Epidermal melanocyte (primary cell): ENCODE data around the gene YWHAH.

Experiments used
- DNase-seq: peaks from one replicate; pipeline ENCODE4 v3.0.0; 2011; ENCODE audit warnings: low spot score; ENCODE audit not compliant: insufficient read length

YWHAH gene

GRCh38 chr22:31943978-31944699 is at the start of gene YWHAH:
TSS of gene YWHAH (plus strand) at chr22:31944535. CDS start at chr22:31944734, 199 bp downstream.
- DNase-seq = peak; percentile 87

DNA sequence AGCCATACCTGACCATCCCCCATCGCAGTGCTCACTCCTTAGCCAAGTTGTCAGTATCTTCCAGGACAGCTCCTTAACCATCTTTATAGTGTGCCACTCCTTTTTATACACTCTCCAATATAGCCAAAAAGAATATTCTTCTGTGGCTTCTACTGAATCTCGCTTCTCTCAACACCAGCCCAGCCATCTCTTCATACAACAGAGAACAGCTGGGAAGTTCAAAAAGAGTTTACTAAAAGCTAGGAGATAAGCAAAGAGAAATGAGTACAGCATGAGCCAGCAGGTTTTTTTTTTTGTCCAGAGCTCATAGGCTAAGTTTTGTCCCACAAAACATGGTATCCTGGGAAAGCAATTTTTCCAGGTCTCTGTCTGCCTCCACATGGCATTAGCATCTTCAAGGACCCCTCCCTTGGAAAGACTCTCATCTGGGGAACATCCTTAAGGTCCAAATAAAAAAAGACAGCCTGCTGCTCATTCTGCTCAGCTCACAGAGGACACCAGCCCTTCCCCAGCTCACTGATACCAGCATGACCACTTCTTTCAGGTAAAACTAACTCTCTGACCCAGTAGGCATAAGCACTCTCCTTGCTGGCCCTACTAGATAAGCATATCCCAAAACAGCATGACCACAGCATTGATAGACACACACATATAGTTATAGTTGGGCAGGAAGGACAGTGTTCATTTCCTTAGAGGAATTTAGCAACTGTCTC is 48.8 kb upstream of the YWHAH start:
- no peak for DNase-seq

DNA sequence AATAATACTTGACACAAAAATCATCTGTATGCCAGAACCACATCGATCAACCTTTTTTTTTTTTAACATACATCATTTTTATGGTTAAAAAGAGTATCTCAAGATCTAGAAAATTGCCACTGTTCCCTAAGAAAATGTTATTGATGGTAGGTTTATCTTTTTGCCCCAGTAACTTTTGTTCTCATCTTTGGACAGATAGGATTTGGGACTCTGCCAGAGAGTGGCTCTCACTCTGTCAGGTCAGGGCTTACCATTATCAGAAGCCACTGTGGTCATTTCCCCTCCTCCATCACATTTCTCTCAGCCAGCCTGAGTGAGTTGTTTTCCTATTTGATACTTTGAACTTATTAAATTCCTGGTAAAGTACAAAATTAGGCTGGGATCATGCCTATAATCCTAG is 47.9 kb upstream of the YWHAH start:
- no peak for DNase-seq

DNA sequence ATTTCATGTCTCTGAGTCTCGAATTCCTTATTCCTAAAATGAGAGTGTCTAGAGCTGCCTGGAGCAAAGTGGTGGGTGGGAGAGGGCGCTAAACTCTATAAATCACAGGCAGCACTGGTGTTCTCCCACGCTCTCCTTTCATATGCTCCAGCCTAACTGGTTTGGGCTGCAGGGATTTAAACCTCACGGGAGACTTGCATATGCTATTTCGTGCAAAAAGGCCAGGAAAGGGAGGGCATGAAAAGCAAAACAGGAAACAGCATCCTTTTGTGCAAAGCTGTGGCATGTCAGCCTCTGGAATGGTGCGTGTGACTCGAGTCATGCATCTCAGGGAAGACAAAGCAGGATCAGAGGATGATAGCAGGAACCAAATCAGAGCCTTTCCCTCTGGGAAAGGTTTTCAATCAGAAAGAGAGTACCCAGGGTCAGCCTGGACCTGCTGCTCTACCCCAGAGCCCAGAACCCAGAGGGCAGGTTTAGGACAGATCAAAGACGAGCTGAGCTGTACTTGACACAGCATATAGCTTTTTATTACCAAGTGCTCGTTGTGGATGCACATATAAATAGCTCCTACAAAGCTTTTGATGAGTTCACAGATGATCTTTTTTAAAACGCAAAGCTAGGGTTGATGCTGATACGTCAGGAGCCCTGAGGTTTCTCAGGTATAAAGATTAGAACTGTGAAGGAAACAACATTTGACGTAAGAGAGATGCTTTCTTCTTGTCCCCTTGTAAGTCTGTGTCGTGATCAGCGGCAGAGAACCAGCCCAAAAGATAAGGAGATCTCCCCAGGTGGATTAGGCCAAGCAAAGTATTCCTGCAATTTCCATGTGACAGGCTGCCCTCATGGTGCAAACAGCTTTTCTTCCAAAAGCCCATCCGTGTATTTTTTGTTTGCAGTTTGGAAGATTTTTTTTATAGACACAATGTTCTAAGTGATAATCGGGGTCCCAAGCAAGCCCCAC is 46.2 kb upstream of the YWHAH start:
- DNase-seq = peak; percentile 82

GRCh38 chr22:31898926-31899325 is 45.4 kb upstream of the YWHAH start:
- no peak for DNase-seq

DNA sequence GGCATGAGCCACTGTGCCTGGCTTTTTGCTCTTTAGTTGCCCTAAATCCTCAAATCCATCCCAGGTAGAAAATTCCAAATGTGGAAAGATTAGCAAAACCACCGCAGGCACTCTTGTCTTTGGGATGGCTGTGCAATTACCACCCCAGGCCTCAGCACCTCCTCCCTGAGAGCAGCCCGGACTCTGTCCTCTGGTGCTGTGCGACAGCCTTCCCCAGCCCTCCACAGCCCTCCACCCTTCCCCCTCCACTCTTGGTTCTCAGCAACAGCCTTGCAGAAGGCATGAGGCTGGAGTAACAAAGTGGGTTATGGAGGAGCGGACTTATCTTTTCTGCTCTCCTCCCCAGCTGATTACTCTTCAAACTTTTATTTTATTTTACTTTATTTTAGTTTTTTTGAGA is 44.7 kb upstream of the YWHAH start:
- no peak for DNase-seq

- no peak for DNase-seq
Observed at GRCh38 chr22:31901388-31902137, 42.8 kb upstream of the YWHAH start.

GRCh38 chr22:31904651-31905050 is 39.7 kb upstream of the YWHAH start:
- no peak for DNase-seq

- DNase-seq = no peak
Observed at GRCh38 chr22:31905356-31905755, 39.0 kb upstream of the YWHAH start.

DNA sequence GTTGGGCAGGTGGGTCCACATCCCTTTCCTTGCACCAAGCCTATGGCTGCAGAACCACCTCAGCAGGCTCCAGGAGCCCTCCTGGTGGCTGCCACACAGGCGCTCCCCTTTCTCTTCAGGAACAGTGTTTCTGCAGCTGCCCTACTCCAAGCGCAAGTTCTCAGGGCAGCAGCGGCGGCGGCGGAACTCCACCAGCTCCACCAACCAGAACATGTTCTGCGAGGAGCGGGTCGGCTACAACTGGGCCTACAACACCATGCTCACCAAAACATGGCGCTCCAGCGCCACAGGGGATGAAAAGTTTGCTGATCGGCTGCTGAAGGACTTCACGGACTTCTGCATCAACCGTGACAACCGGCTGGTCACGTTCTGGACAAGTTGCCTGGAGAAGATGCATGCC is 38.2 kb upstream of the YWHAH start:
- no peak for DNase-seq

- DNase-seq = no peak
Observed at GRCh38 chr22:31906569-31906968, 37.8 kb upstream of the YWHAH start.

DNA sequence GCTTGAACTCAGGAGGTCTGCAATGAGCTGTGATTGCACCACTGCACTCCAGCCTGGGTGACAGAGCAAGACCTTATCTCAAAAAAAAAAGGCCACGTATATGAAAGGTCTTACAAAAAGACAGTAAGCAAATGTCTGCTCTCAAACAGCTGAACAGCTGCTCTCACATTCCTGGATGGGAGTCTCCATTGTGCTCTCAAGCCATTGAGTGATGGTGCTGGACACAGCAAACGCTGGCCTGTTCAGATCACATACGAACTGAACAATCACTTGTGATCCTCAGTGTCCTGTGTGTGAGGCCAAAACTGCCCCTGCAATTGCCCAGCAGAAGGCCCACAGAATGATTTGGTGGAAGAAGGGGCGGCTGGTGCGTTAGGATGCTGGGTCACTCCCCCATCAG is 34.4 kb upstream of the YWHAH start:
- DNase-seq = no peak

- no peak for DNase-seq
Observed at GRCh38 chr22:31911565-31912406, 32.5 kb upstream of the YWHAH start.

- no peak for DNase-seq
Observed at GRCh38 chr22:31912407-31912743, 32.0 kb upstream of the YWHAH start.

DNA sequence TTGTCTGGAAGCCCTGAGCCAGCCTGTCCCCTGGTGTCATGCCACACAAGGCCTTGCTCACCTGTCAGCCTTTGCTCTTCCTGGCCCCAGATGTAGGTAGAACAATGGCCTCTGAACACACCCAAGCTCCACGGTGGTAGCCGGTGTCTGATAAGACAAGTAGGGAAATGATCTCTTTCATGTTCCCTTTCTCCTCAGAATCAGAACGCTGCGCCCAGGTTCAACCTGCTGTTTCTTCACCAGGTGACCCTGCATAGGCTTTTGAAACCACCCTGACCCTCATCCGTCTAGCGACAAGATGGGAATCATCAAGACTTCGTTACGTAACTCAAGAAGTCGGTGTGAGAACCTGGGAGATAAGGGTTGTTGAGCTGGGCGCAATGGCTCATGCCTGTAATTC is 28.7 kb upstream of the YWHAH start:
- DNase-seq = no peak

DNA sequence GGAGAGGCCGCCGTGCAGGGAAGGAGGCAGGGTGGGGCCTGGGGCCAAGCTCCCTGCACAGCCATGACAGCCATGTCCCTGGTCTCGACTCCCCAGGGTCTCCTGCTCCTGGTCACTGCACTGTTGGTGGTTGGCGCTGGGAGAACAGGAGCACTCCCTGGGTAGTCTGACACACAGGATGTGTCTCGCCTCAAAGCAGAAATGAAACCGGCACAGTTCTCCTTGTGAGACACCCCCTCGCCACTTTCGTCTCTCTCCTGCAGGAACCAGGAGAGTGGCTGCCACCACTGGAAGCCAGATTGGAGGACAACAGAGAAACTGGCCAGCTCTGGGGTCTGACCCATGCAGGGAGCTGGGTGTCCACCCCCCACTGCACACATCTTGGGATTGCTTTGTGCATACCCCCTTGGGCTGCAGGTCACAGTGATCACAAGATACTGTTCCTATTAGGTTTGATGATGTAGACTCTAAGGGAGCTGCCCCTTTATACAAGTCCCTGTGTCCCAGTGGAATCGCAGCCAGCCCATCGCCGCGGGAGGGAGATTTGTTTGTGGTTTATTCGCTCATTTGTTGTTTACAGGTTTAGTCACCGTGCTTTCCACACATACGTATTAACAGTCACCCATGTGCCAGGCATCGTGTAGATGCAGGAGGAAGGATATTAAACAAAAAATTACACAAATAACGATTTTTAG is 27.0 kb upstream of the YWHAH start:
- no peak for DNase-seq

GRCh38 chr22:31919730-31920129 is 24.6 kb upstream of the YWHAH start:
- no peak for DNase-seq

DNA sequence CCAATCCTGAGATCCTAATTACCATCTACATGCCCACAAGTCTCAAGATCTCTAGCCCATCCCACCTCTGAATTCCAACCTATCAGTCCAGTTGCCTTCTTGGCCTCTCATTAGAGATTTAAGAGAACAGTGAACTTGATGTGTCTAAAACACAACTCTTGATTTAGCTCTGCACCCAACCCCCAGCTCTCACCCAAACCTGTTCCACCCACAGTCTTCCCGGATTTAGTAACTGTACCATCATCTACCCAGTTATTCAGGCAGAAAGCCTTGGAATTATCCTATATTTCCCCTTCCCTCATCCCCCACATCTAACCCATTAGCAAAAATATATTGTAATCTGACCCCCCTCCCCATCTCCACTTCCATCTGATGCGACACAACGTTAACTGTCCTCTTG is 24.0 kb upstream of the YWHAH start:
- DNase-seq = no peak

DNA sequence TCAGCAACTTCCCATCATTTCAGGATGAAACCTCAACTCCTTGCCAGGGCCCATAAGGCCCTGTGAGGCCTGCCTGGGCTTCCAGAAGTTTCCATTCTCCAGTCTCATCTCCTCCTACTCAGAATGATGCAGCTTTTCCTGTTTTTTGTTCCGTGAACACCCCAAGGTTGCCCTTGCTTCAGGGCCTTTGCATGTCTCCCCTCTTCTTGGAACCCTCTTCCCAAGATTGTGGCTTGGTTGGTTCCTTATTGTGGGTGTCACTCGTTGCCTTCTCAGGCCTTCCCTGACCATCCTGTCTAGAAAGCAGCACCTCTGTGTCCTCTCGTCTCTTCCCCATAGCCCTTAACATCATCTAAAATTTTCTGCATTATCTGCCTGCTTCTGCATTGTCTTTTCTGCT is 23.2 kb upstream of the YWHAH start:
- DNase-seq = no peak

GRCh38 chr22:31922534-31922933 is 21.8 kb upstream of the YWHAH start:
- DNase-seq = no peak
